Measurements from ENCODE around the gene STK11.

GRCh38 chr19:1238369-1239303 is 33.1 kb downstream of the STK11 start:
- TF ChIP-seq POLR2AphosphoS5 (IDR thresholded peaks at IDR 0.05; ENCODE audit: low read depth, low read length) (no peak), CTCF (IDR thresholded peaks at IDR 0.05) (no peak)
